SK-N-SH (cell line): Measurements from ENCODE around the gene GRM1. TPM values are rescaled to one million over a fixed set of nuclear protein-coding genes. Genes with fewer than 3 reads are reported as not detected.

Source experiments
- CTCF ChIA-PET: fragments of 300-600, 350-600 bp; formaldehyde crosslinking; extraction: SDS; loops from one replicate; lab custom pipeline; 2021; lab: Yijun Ruan, JAX
- POLR2A ChIA-PET: fragments of 350-600 bp; sonication (Branson Sonifier 250); formaldehyde crosslinking; extraction: SDS; loops from one replicate; lab custom pipeline; 2020; ENCODE audit warnings: antibody characterized with exemption, inconsistent platforms; lab: Yijun Ruan, JAX
- DNase-seq: peaks from one replicate; pipeline ENCODE4 v3.0.0; 2012
- H2AFZ ChIP-seq: fragments of 200-600 bp; sonication (generic); 2 replicates; pipeline ENCODE4 v1.8.1; 2016; ENCODE audit warnings: antibody characterized with exemption, mild to moderate bottlenecking, low read depth
- H3F3A ChIP-seq: fragments of 200-600 bp; sonication (generic); replicated peaks from 2 replicates; pipeline ENCODE3; 2016; ENCODE audit warnings: antibody characterized with exemption, mild to moderate bottlenecking; ENCODE audit not compliant: insufficient read depth
- H3K27ac ChIP-seq, 2 experiments: fragments of 200-500 bp in 1 of 2; fragments of 200-600 bp in 1 of 2; sonication (Bioruptor generic) in 1 of 2; sonication (generic), shearing (Covaris generic) in 1 of 2; 2 replicates each; pipeline versions ENCODE4 v1.5.1 to v1.6.1; 2014 to 2016; ENCODE audit warnings: low read depth in 2 of 2, inconsistent platforms in 1 of 2, low read length in 1 of 2, mild to moderate bottlenecking in 1 of 2, mixed read lengths in 1 of 2
- H3K27me3 ChIP-seq: fragments of 200-600 bp; sonication (generic), shearing (Covaris generic); 2 replicates; pipeline ENCODE4 v1.6.1; 2016; ENCODE audit warnings: mixed run types; ENCODE audit not compliant: insufficient read depth
- H3K36me3 ChIP-seq, 2 experiments: fragments of 200-500 bp in 1 of 2; fragments of 200-600 bp in 1 of 2; sonication (Bioruptor generic) in 1 of 2; sonication (generic) in 1 of 2; replicated peaks in 1 of 2; 2 replicates each; pipeline versions ENCODE3 to v1.5.1; 2014 to 2016; ENCODE audit warnings: low read length in 1 of 2, mild to moderate bottlenecking in 1 of 2; ENCODE audit not compliant: insufficient read depth in 2 of 2, control insufficient read depth in 1 of 2
- H3K4me1 ChIP-seq, 2 experiments: fragments of 200-500 bp in 1 of 2; fragments of 200-600 bp in 1 of 2; sonication (Bioruptor generic) in 1 of 2; sonication (generic), shearing (Covaris generic) in 1 of 2; 2 replicates each; pipeline versions ENCODE4 v1.5.1 to v1.6.1; 2014 to 2016; ENCODE audit warnings: low read depth in 1 of 2, low read length in 1 of 2, mixed run types in 1 of 2; ENCODE audit not compliant: insufficient read depth in 2 of 2, control insufficient read depth in 1 of 2
- H3K4me2 ChIP-seq: fragments of 200-600 bp; sonication (generic), shearing (Covaris generic); 2 replicates; pipeline ENCODE4 v1.6.1; 2017; ENCODE audit warnings: mixed run types
- H3K4me3 ChIP-seq, 2 experiments: fragments of 200-500 bp in 1 of 2; fragments of 200-600 bp in 1 of 2; sonication (Bioruptor generic) in 1 of 2; sonication (generic), shearing (Covaris generic) in 1 of 2; 2 replicates each; pipeline versions ENCODE4 v1.5.1 to v1.8.1; 2014 to 2016; ENCODE audit warnings: low read depth in 2 of 2, inconsistent platforms in 1 of 2, low read length in 1 of 2, mild to moderate bottlenecking in 1 of 2, mixed read lengths in 1 of 2, moderate library complexity in 1 of 2
- H3K79me2 ChIP-seq: fragments of 200-600 bp; sonication (generic); 2 replicates; pipeline ENCODE4 v1.8.1; 2017; ENCODE audit warnings: mild to moderate bottlenecking; ENCODE audit not compliant: insufficient read depth
- H3K9ac ChIP-seq: fragments of 200-600 bp; sonication (generic); 2 replicates; pipeline ENCODE4 v1.6.1; 2017; ENCODE audit warnings: mixed run types
- H3K9me2 ChIP-seq: fragments of 200-600 bp; sonication (generic); 2 replicates; pipeline ENCODE4 v1.6.1; 2017; ENCODE audit warnings: mixed run types
- H3K9me3 ChIP-seq: fragments of 200-600 bp; sonication (generic); 2 replicates; pipeline ENCODE4 v1.6.1; 2017; ENCODE audit warnings: mixed run types, mild to moderate bottlenecking, moderate library complexity
- H4K20me1 ChIP-seq: fragments of 200-600 bp; sonication (generic); 2 replicates; pipeline ENCODE4 v1.6.1; 2017; ENCODE audit warnings: mild to moderate bottlenecking, mixed run types; ENCODE audit not compliant: insufficient read depth
- EZH2phosphoT487 ChIP-seq: fragments of 200-600 bp; sonication (generic); IDR thresholded peaks from 2 replicates; pipeline ENCODE4 v1.6.1; 2017; ENCODE audit warnings: low read depth, mixed run types, mild to moderate bottlenecking, antibody characterized with exemption, moderate library complexity, borderline replicate concordance
- GABPA ChIP-seq: IDR thresholded peaks from 2 replicates; pipeline ENCODE4 v1.4.0; 2012; ENCODE audit warnings: low read depth, mild to moderate bottlenecking
- MEF2A ChIP-seq: IDR thresholded peaks from 2 replicates; pipeline ENCODE4 v1.4.0; 2012; ENCODE audit warnings: low read depth, borderline replicate concordance
- RAD21 ChIP-seq: IDR thresholded peaks from 2 replicates; pipeline ENCODE4 v1.6.1; 2012; ENCODE audit warnings: mild to moderate bottlenecking, low read length
- RXRA ChIP-seq: IDR thresholded peaks from 2 replicates; pipeline ENCODE4 v1.4.0; 2012; ENCODE audit warnings: low read depth, mild to moderate bottlenecking, borderline replicate concordance
- TAF1 ChIP-seq: IDR thresholded peaks from 2 replicates; pipeline ENCODE4 v1.6.1; 2012; ENCODE audit warnings: low read depth, mild to moderate bottlenecking, low read length, moderate library complexity, borderline replicate concordance
- TCF12 ChIP-seq: IDR thresholded peaks from 2 replicates; pipeline ENCODE4 v1.4.0; 2012
- WGBS: methylation state at CpG from one replicate; pipeline ENCODE4 v1.1.6; 2017; ENCODE audit warnings: low lambda C conversion rate; 5-methylcytosine and 5-hydroxymethylcytosine counted together
- polyA plus RNA-seq, 3 experiments: library from polyadenylated mRNA; depleted of rRNA; stranded (reverse); fragments of >200 nt; gene quantifications; 2 replicates each; pipeline ENCODE4 v1.2.3, GENCODE V29; 2012
- TF ChIP-seq, protein P1 (sequence below): IDR thresholded peaks from 2 replicates; pipeline ENCODE4 v1.6.1; 2012; ENCODE audit warnings: mild to moderate bottlenecking, low read depth, low read length, moderate library complexity
- TF ChIP-seq, protein P2 (sequence below): IDR thresholded peaks from 2 replicates; pipeline ENCODE4 v1.4.0; 2012; ENCODE audit warnings: low read depth, borderline replicate concordance
- TF ChIP-seq, protein P3 (sequence below): fragments of 150-350 bp; IDR thresholded peaks from 2 replicates; pipeline ENCODE4 v1.6.1; 2016; ENCODE audit warnings: mild to moderate bottlenecking, low read depth, low read length
- TF ChIP-seq, protein P4 (sequence below): IDR thresholded peaks from 2 replicates; pipeline ENCODE4 v1.4.0; 2012; ENCODE audit warnings: low read depth

The GRM1 gene
- polyA plus RNA-seq, 1 of the 3 experiments (the other 2 are of a cell fraction) = 0.05 TPM

DNA sequence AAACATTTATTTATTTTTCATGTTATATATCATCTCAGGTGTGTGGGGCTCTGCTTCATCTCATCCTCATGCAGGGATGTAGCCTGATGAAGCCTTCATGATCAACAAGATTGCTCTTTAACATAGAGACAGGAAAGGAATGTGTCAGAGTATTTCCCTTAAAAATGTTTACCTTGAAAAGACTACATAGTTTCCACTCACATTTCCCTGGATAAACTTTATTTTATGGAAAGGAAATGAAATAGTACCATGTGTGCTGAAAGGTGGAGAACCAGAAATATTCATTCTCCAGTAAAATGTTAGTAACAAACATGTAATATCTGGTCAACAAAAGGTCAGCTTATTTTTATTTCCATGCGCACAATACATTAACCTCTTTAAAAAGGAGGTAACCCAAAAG, 155.8 kb downstream of the GRM1 start (continued):
- TF ChIP-seq, protein P1, sequence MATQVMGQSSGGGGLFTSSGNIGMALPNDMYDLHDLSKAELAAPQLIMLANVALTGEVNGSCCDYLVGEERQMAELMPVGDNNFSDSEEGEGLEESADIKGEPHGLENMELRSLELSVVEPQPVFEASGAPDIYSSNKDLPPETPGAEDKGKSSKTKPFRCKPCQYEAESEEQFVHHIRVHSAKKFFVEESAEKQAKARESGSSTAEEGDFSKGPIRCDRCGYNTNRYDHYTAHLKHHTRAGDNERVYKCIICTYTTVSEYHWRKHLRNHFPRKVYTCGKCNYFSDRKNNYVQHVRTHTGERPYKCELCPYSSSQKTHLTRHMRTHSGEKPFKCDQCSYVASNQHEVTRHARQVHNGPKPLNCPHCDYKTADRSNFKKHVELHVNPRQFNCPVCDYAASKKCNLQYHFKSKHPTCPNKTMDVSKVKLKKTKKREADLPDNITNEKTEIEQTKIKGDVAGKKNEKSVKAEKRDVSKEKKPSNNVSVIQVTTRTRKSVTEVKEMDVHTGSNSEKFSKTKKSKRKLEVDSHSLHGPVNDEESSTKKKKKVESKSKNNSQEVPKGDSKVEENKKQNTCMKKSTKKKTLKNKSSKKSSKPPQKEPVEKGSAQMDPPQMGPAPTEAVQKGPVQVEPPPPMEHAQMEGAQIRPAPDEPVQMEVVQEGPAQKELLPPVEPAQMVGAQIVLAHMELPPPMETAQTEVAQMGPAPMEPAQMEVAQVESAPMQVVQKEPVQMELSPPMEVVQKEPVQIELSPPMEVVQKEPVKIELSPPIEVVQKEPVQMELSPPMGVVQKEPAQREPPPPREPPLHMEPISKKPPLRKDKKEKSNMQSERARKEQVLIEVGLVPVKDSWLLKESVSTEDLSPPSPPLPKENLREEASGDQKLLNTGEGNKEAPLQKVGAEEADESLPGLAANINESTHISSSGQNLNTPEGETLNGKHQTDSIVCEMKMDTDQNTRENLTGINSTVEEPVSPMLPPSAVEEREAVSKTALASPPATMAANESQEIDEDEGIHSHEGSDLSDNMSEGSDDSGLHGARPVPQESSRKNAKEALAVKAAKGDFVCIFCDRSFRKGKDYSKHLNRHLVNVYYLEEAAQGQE = no peak
- TF ChIP-seq TAF1 (no peak), RAD21 (no peak), RXRA (no peak), MEF2A (no peak), EZH2phosphoT487 (no peak)

DNA sequence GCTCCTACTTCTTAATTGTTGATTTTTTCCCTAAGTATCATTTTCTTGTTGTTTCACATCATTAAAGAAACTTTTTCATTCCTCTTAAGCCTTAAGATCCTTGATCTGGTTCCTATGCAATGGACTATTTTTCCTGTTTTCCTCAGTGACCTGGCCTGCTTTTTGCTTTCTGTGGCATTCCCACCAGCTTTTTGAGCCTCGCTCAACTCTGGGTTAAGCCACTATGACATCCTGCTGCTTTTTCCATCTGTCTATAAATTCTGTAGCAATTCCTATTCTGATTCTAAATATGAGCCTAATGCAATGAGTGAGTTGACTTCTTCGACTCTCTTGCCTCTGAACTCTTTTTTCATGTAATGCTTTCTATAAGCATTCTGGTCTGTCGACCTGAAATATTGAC, 160.3 kb downstream of the GRM1 start:
- Histone ChIP-seq H3K4me3 (no peak overlapping the region), H3K27me3 (no peaks in the 10 kb centered on the region), H2AFZ (no peak overlapping the region), H4K20me1 (no peaks in the 10 kb centered on the region), H3K27ac (no peak overlapping the region), H3F3A (no peaks in the 10 kb centered on the region), H3K36me3 (no peaks in the 10 kb centered on the region), H3K79me2 (no peaks in the 10 kb centered on the region), H3K9ac (no peak overlapping the region), H3K4me2 (no peak overlapping the region), H3K9me3 (no peaks in the 10 kb centered on the region), H3K4me1 (no peaks in the 10 kb centered on the region), H3K9me2 (no peaks in the 10 kb centered on the region)
- ChIA-PET POLR2A (no interaction called here), CTCF (no interaction called here)
- TF ChIP-seq TCF12 (no peak), RAD21 (no peak), EZH2phosphoT487 (no peak), TAF1 (no peak), GABPA (no peak)
- TF ChIP-seq, protein P2, sequence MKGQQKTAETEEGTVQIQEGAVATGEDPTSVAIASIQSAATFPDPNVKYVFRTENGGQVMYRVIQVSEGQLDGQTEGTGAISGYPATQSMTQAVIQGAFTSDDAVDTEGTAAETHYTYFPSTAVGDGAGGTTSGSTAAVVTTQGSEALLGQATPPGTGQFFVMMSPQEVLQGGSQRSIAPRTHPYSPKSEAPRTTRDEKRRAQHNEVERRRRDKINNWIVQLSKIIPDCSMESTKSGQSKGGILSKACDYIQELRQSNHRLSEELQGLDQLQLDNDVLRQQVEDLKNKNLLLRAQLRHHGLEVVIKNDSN = no peak
- TF ChIP-seq, protein P3, sequence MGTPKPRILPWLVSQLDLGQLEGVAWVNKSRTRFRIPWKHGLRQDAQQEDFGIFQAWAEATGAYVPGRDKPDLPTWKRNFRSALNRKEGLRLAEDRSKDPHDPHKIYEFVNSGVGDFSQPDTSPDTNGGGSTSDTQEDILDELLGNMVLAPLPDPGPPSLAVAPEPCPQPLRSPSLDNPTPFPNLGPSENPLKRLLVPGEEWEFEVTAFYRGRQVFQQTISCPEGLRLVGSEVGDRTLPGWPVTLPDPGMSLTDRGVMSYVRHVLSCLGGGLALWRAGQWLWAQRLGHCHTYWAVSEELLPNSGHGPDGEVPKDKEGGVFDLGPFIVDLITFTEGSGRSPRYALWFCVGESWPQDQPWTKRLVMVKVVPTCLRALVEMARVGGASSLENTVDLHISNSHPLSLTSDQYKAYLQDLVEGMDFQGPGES = no peak
- TF ChIP-seq, protein P4, sequence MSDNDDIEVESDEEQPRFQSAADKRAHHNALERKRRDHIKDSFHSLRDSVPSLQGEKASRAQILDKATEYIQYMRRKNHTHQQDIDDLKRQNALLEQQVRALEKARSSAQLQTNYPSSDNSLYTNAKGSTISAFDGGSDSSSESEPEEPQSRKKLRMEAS = no peak
- TF ChIP-seq, protein P1 = no peak
- DNase-seq = no peak
- 13% methylated on average over 3 of the region's 3 CpGs for WGBS
